ENCODE data around the gene LINC01488.

LINC01488 gene

DNA sequence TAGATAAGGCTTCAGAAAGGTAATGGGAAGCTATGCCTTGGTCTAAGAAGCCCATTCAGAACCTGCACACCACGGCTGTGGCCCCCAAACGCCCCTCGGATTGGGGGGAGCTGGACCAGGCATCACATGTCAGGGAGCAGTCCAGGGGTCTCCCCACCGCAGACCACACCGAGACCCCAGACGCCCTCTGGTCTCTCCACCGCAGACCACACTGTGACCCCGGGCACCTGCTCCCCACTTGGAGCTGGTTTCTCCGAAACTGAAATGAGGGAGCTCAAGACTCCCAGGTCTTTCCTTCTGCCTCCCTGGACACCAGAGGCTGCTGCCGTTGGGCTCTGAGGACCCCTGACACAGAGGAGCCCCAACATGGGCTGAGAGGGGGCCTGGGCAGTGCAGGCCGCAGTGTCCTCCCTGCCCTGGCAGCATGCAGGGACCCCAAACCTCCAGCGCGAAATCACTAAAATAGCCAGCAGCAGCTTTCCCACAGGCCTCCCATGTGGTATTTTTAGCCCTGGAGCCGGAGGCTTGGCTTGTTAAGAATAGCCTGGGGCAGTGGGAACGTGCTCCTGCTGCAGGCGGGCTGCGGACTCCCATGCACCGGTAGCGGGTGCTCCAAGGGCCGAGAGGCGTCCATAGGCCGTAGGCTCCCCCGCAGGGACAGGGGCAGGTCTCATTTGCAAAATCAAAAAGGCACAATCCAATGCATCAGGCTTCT, 7.7 kb downstream of the LINC01488 start:
- H3K27ac ChIP-seq (ENCODE audit: low read depth, low read length), result no peak overlapping the region
- no peak overlapping the region for H2AK5ac ChIP-seq (ENCODE audit: low read length)
- peak; percentile 46 to 84 for DNase-seq
- no peak overlapping the region for H2AFZ ChIP-seq (ENCODE audit: insufficient read depth, low read length, poor library complexity)
- H3K27me3 ChIP-seq (ENCODE audit: insufficient read depth, low read length), result no peaks in the 10 kb centered on the region
- no CpG with 5 or more reads among the region's 23 CpGs for WGBS (ENCODE audit: extremely low coverage, insufficient coverage, insufficient read length)
- peaks cover 6% of the 10 kb centered on the region for H3K79me1 ChIP-seq (ENCODE audit: low read length)
- H3K36me3 ChIP-seq (ENCODE audit: control insufficient read depth in 1 of 2, insufficient read depth in 2 of 2, low read length in 2 of 2), result no peaks in the 10 kb centered on the region
- H3K23ac ChIP-seq (ENCODE audit: low read length), result no peak overlapping the region
- H2BK120ac ChIP-seq (ENCODE audit: insufficient read depth, low read length, poor library complexity), result no peak overlapping the region
- H4K91ac ChIP-seq (ENCODE audit: low read depth, low read length), result no peak overlapping the region
- H3K4me2 ChIP-seq (ENCODE audit: low read length), result no peak overlapping the region
- no peaks in the 10 kb centered on the region for H3K79me2 ChIP-seq (ENCODE audit: control insufficient read depth, insufficient read depth, low read length, poor library complexity)
- H3K9me3 ChIP-seq (ENCODE audit: insufficient read depth, low read depth, low read length), result peaks cover 3% of the 10 kb centered on the region
- H3K4me3 ChIP-seq (ENCODE audit: low read depth, low read length), result no peak overlapping the region
- no peak overlapping the region for H2BK5ac ChIP-seq (ENCODE audit: low read depth, low read length, poor library complexity)
- H3K14ac ChIP-seq (ENCODE audit: low read length), result no peak overlapping the region
- no peak overlapping the region for H3K4ac ChIP-seq (ENCODE audit: low read depth, low read length)
- no peak overlapping the region for H3K9ac ChIP-seq (ENCODE audit: low read length)
- H3K18ac ChIP-seq (ENCODE audit: low read length), result no peak overlapping the region
- H3K4me1 ChIP-seq (ENCODE audit: control insufficient read depth in 1 of 2, insufficient read depth in 2 of 2, low read length in 2 of 2), result peaks cover 25% of the 10 kb centered on the region in 2 experiments
- H2BK12ac ChIP-seq (ENCODE audit: low read length), result no peak overlapping the region
- no peak overlapping the region for H4K12ac ChIP-seq (ENCODE audit: low read depth, low read length)
- H4K8ac ChIP-seq (ENCODE audit: low read depth, low read length), result no peak overlapping the region

GRCh38 chr11:69489746-69490365, 8.4 kb downstream of the LINC01488 start:
- Histone ChIP-seq H3K18ac (ENCODE audit: low read length) (no peak overlapping the region), H4K8ac (ENCODE audit: low read depth, low read length) (no peak overlapping the region), H4K91ac (ENCODE audit: low read depth, low read length) (no peak overlapping the region), H2BK5ac (ENCODE audit: low read depth, low read length, poor library complexity) (no peak overlapping the region), H2AK5ac (ENCODE audit: low read length) (no peak overlapping the region), H2AFZ (ENCODE audit: insufficient read depth, low read length, poor library complexity) (no peak overlapping the region), H3K9ac (ENCODE audit: low read length) (no peak overlapping the region), H3K4ac (ENCODE audit: low read depth, low read length) (no peak overlapping the region), H3K9me3 (ENCODE audit: insufficient read depth, low read depth, low read length) (peaks cover 3% of the 10 kb centered on the region), H3K79me1 (ENCODE audit: low read length) (peaks cover 6% of the 10 kb centered on the region), H2BK120ac (ENCODE audit: insufficient read depth, low read length, poor library complexity) (no peak overlapping the region), H2BK12ac (ENCODE audit: low read length) (no peak overlapping the region), H3K4me1 (ENCODE audit: control insufficient read depth in 1 of 2, insufficient read depth in 2 of 2, low read length in 2 of 2) (peaks cover 21 to 22% of the 10 kb centered on the region in 2 experiments), H4K12ac (ENCODE audit: low read depth, low read length) (no peak overlapping the region), H3K36me3 (ENCODE audit: control insufficient read depth in 1 of 2, insufficient read depth in 2 of 2, low read length in 2 of 2) (no peaks in the 10 kb centered on the region), H3K27me3 (ENCODE audit: insufficient read depth, low read length) (no peaks in the 10 kb centered on the region), H3K23ac (ENCODE audit: low read length) (no peak overlapping the region), H3K27ac (ENCODE audit: low read depth, low read length) (no peak overlapping the region), H3K4me3 (ENCODE audit: low read depth, low read length) (no peak overlapping the region), H3K79me2 (ENCODE audit: control insufficient read depth, insufficient read depth, low read length, poor library complexity) (no peaks in the 10 kb centered on the region), H3K14ac (ENCODE audit: low read length) (no peak overlapping the region), H3K4me2 (ENCODE audit: low read length) (no peak overlapping the region)
- DNase-seq, result no peak
- no CpG with 5 or more reads among the region's 11 CpGs for WGBS (ENCODE audit: extremely low coverage, insufficient coverage, insufficient read length)

- no peak overlapping the region for H2AK5ac ChIP-seq (ENCODE audit: low read length)
- H3K27me3 ChIP-seq (ENCODE audit: insufficient read depth, low read length), result no peaks in the 10 kb centered on the region
- peaks cover 3% of the 10 kb centered on the region for H3K79me1 ChIP-seq (ENCODE audit: low read length)
- no CpG with 5 or more reads among the region's 10 CpGs for WGBS (ENCODE audit: extremely low coverage, insufficient coverage, insufficient read length)
- no peak overlapping the region for H2BK5ac ChIP-seq (ENCODE audit: low read depth, low read length, poor library complexity)
- no peak for DNase-seq
- no peak overlapping the region for H2BK12ac ChIP-seq (ENCODE audit: low read length)
- no peak overlapping the region for H3K9ac ChIP-seq (ENCODE audit: low read length)
- no peak overlapping the region for H3K23ac ChIP-seq (ENCODE audit: low read length)
- H3K4ac ChIP-seq (ENCODE audit: low read depth, low read length), result no peak overlapping the region
- H2AFZ ChIP-seq (ENCODE audit: insufficient read depth, low read length, poor library complexity), result no peak overlapping the region
- H3K4me1 ChIP-seq (ENCODE audit: control insufficient read depth in 1 of 2, insufficient read depth in 2 of 2, low read length in 2 of 2), result peaks cover 14 to 15% of the 10 kb centered on the region in 2 experiments
- no peak overlapping the region for H4K91ac ChIP-seq (ENCODE audit: low read depth, low read length)
- H3K36me3 ChIP-seq (ENCODE audit: control insufficient read depth in 1 of 2, insufficient read depth in 2 of 2, low read length in 2 of 2), result no peaks in the 10 kb centered on the region
- H4K12ac ChIP-seq (ENCODE audit: low read depth, low read length), result no peak overlapping the region
- H4K8ac ChIP-seq (ENCODE audit: low read depth, low read length), result no peak overlapping the region
- H2BK120ac ChIP-seq (ENCODE audit: insufficient read depth, low read length, poor library complexity), result no peak overlapping the region
- H3K9me3 ChIP-seq (ENCODE audit: insufficient read depth, low read depth, low read length), result peaks cover 3% of the 10 kb centered on the region
- H3K79me2 ChIP-seq (ENCODE audit: control insufficient read depth, insufficient read depth, low read length, poor library complexity), result no peaks in the 10 kb centered on the region
- no peak overlapping the region for H3K18ac ChIP-seq (ENCODE audit: low read length)
- H3K27ac ChIP-seq (ENCODE audit: low read depth, low read length), result no peak overlapping the region
- no peak overlapping the region for H3K14ac ChIP-seq (ENCODE audit: low read length)
- no peak overlapping the region for H3K4me2 ChIP-seq (ENCODE audit: low read length)
- H3K4me3 ChIP-seq (ENCODE audit: low read depth, low read length), result no peak overlapping the region
Observed at GRCh38 chr11:69490516-69490915, 9.1 kb downstream of the LINC01488 start.

- H2BK12ac ChIP-seq (ENCODE audit: low read length), result no peak overlapping the region
- H3K23ac ChIP-seq (ENCODE audit: low read length), result no peak overlapping the region
- no peaks in the 10 kb centered on the region for H3K79me2 ChIP-seq (ENCODE audit: control insufficient read depth, insufficient read depth, low read length, poor library complexity)
- H3K4me1 ChIP-seq (ENCODE audit: control insufficient read depth in 1 of 2, insufficient read depth in 2 of 2, low read length in 2 of 2), result peaks cover 13 to 16% of the 10 kb centered on the region in 2 experiments
- H2BK5ac ChIP-seq (ENCODE audit: low read depth, low read length, poor library complexity), result no peak overlapping the region
- no peaks in the 10 kb centered on the region for H3K36me3 ChIP-seq (ENCODE audit: control insufficient read depth in 1 of 2, insufficient read depth in 2 of 2, low read length in 2 of 2)
- H4K12ac ChIP-seq (ENCODE audit: low read depth, low read length), result no peak overlapping the region
- no peak overlapping the region for H2AK5ac ChIP-seq (ENCODE audit: low read length)
- no peak overlapping the region for H3K4me2 ChIP-seq (ENCODE audit: low read length)
- no peak overlapping the region for H3K4ac ChIP-seq (ENCODE audit: low read depth, low read length)
- H3K27ac ChIP-seq (ENCODE audit: low read depth, low read length), result no peak overlapping the region
- H3K27me3 ChIP-seq (ENCODE audit: insufficient read depth, low read length), result no peaks in the 10 kb centered on the region
- H3K9ac ChIP-seq (ENCODE audit: low read length), result no peak overlapping the region
- peaks cover 3% of the 10 kb centered on the region for H3K9me3 ChIP-seq (ENCODE audit: insufficient read depth, low read depth, low read length)
- no peak overlapping the region for H2BK120ac ChIP-seq (ENCODE audit: insufficient read depth, low read length, poor library complexity)
- no peak overlapping the region for H4K8ac ChIP-seq (ENCODE audit: low read depth, low read length)
- no peak overlapping the region for H3K14ac ChIP-seq (ENCODE audit: low read length)
- DNase-seq, result no peak
- H2AFZ ChIP-seq (ENCODE audit: insufficient read depth, low read length, poor library complexity), result no peak overlapping the region
- no peak overlapping the region for H3K4me3 ChIP-seq (ENCODE audit: low read depth, low read length)
- no CpG with 5 or more reads among the region's 22 CpGs for WGBS (ENCODE audit: extremely low coverage, insufficient coverage, insufficient read length)
- no peak overlapping the region for H4K91ac ChIP-seq (ENCODE audit: low read depth, low read length)
- no peak overlapping the region for H3K18ac ChIP-seq (ENCODE audit: low read length)
- peaks cover 9% of the 10 kb centered on the region for H3K79me1 ChIP-seq (ENCODE audit: low read length)
Observed at GRCh38 chr11:69491071-69492031, 9.9 kb downstream of the LINC01488 start.
